GM12878 (cell line): ENCODE results near the gene DMKN. TPM values are rescaled to one million over a fixed set of nuclear protein-coding genes. Genes with fewer than 3 reads are reported as not detected.
"Not testable (repeated sequence)": the region's sequence is repeated elsewhere in the genome, so short reads cannot be mapped to it uniquely, and the experiment has no call there.

Source experiments
- ATAC-seq: fragments of 200-7000 bp; cut with Tn5 transposase; 3 replicates; pipeline ENCODE4 v1.9.1; 2020; ENCODE audit warnings: mild to moderate bottlenecking, moderate library complexity
- BruUV-seq: library from RNA; stranded (reverse); fragments of 400-500 nt; replicated peaks from 2 replicates; lab custom pipeline; 2021; lab: Mats Ljungman, UMichigan
- CTCF ChIA-PET: fragments of 300-600 bp; sonication (Branson Sonifier 250); formaldehyde crosslinking; extraction: SDS; loops from one replicate; lab custom pipeline; 2021; ENCODE audit warnings: inconsistent platforms; lab: Yijun Ruan, JAX
- POLR2A ChIA-PET: fragments of 350-600 bp; formaldehyde crosslinking; extraction: SDS; loops from one replicate; lab custom pipeline; 2021; ENCODE audit warnings: inconsistent platforms; lab: Charles Lee
- RAD21 ChIA-PET: fragments of 300-600 bp; sonication (Branson Sonifier 250); formaldehyde crosslinking; loops from one replicate; lab custom pipeline; 2023; ENCODE audit warnings: antibody characterized with exemption; ENCODE audit not compliant: unreplicated experiment; lab: Charles Lee
- SMC1A ChIA-PET: fragments of 300-600 bp; sonication (Branson Sonifier 250); formaldehyde crosslinking; loops from one replicate; lab custom pipeline; 2023; ENCODE audit not compliant: unreplicated experiment, uncharacterized antibody; lab: Charles Lee
- DNase-seq: peaks from one replicate; pipeline ENCODE4 v3.0.0-alpha.2; 2011; ENCODE audit warnings: low read depth, low spot score
- FAIRE-seq: peaks from 3 replicates; lab custom pipeline; 2011; peaks lifted over from hg19 to GRCh38; lab: Jason Lieb, UNC
- H2AFZ ChIP-seq: 2 replicates; pipeline ENCODE4 v1.6.0; 2011; ENCODE audit warnings: low read depth, low read length, control low read depth; ENCODE audit not compliant: control insufficient read depth
- H3K27ac ChIP-seq: 2 replicates; pipeline ENCODE4 v1.5.1; 2011; ENCODE audit warnings: control low read depth; ENCODE audit not compliant: control insufficient read depth, insufficient read depth
- H3K27me3 ChIP-seq, 2 experiments: replicated peaks in 1 of 2; 2 replicates each; pipeline versions ENCODE4 v1.6.0 to v1.6.1; 2011; ENCODE audit warnings: low read length in 1 of 2; ENCODE audit not compliant: control insufficient read depth in 2 of 2, insufficient read depth in 2 of 2
- H3K36me3 ChIP-seq, 2 experiments: 2 replicates each; pipeline ENCODE4 v1.5.1; 2011; ENCODE audit warnings: low read length in 1 of 2; ENCODE audit not compliant: control insufficient read depth in 2 of 2, insufficient read depth in 2 of 2
- H3K4me1 ChIP-seq: 2 replicates; pipeline ENCODE4 v1.6.1; 2011; ENCODE audit warnings: mild to moderate bottlenecking, low read length, moderate library complexity, mixed read lengths; ENCODE audit not compliant: control insufficient read depth, insufficient read depth
- H3K4me2 ChIP-seq: 2 replicates; pipeline ENCODE4 v1.6.0; 2011; ENCODE audit warnings: control low read depth; ENCODE audit not compliant: control insufficient read depth, insufficient read depth
- H3K4me3 ChIP-seq: fragments of 200-600 bp; sonication (generic); 2 replicates; pipeline ENCODE4 v1.5.1; 2016
- H3K79me2 ChIP-seq: 2 replicates; pipeline ENCODE4 v1.6.0; 2011; ENCODE audit warnings: low read length; ENCODE audit not compliant: control insufficient read depth, insufficient read depth
- H3K9ac ChIP-seq: 2 replicates; pipeline ENCODE4 v1.8.0; 2011; ENCODE audit warnings: low read length, control low read depth, mixed read lengths; ENCODE audit not compliant: control insufficient read depth, insufficient read depth
- H3K9me3 ChIP-seq: replicated peaks from 3 replicates; pipeline ENCODE4 v1.5.1; 2011; ENCODE audit warnings: mild to moderate bottlenecking, low read length; ENCODE audit not compliant: control insufficient read depth, insufficient read depth
- H4K20me1 ChIP-seq: 2 replicates; pipeline ENCODE4 v1.6.0; 2011; ENCODE audit not compliant: control insufficient read depth, insufficient read depth
- RAD51 ChIP-seq: fragments of 450-650 bp; IDR thresholded peaks from 2 replicates; pipeline ENCODE4 v1.6.1; 2016; ENCODE audit warnings: moderate library complexity, mild to moderate bottlenecking, inconsistent platforms
- ZNF24 ChIP-seq: fragments of 450-650 bp; IDR thresholded peaks from 2 replicates; pipeline ENCODE4 v1.6.1; 2017; ENCODE audit warnings: antibody characterized with exemption, mild to moderate bottlenecking
- WGBS: methylation state at CpG from one replicate; pipeline ENCODE4 v1.1.6; 2016; ENCODE audit warnings: low lambda C conversion rate; ENCODE audit not compliant: insufficient replicate concordance, insufficient coverage; ENCODE audit errors: missing lambda C conversion rate; 5-methylcytosine and 5-hydroxymethylcytosine counted together
- in situ Hi-C: fragments of 300-500 bp; cut with MboI; formaldehyde crosslinking; loops from 9 replicates; pipeline ENCODE4 v1.14.3; 2018; ENCODE audit warnings: mixed read lengths
- intact Hi-C: fragments of 100-400 bp; cut with micrococcal nuclease; formaldehyde crosslinking; loops from one replicate; pipeline ENCODE4 v1.14.2; 2022; ENCODE audit not compliant: unreplicated experiment
- polyA plus RNA-seq, 11 experiments: library from polyadenylated mRNA; depleted of rRNA in 4 of 11; unstranded in 6 of 11; stranded (reverse) in 5 of 11; fragments of >200 nt; fragmentation: Nextera tagmentation in 4 of 11; fragmentation: Illumina TruSeq in 1 of 11; extraction: Ambion mirVana in 4 of 11; extraction: Trizol in 1 of 11; gene quantifications; 1 replicate in 1 of 11; 2 replicates in 10 of 11; pipeline versions ENCODE4 v1.2.1 to v1.2.3, GENCODE V29; 2011 to 2016; ENCODE audit warnings: inconsistent platforms in 2 of 11, missing spikeins in 2 of 11, low read depth in 1 of 11
- total RNA-seq, 4 experiments: library from RNA; depleted of rRNA in 3 of 4; stranded (reverse); fragments of >200 nt in 3 of 4; fragmentation: Illumina TruSeq in 1 of 4; extraction: Trizol in 1 of 4; gene quantifications; 2 replicates each; pipeline versions ENCODE4 v1.2.1 to v1.2.3, GENCODE V29; 2013 to 2021
- TF ChIP-seq, protein P1 (sequence below): fragments of 450-650 bp; IDR thresholded peaks from 2 replicates; pipeline ENCODE4 v1.6.1; 2017; ENCODE audit warnings: mild to moderate bottlenecking, moderate library complexity

Gene DMKN
- total and polyA plus RNA-seq, 10 of the 15 experiments (the other 5 are each of a cell fraction or from before 2014, with no cell fraction given): 36.4 to 114 (median 58.6) TPM

DNA sequence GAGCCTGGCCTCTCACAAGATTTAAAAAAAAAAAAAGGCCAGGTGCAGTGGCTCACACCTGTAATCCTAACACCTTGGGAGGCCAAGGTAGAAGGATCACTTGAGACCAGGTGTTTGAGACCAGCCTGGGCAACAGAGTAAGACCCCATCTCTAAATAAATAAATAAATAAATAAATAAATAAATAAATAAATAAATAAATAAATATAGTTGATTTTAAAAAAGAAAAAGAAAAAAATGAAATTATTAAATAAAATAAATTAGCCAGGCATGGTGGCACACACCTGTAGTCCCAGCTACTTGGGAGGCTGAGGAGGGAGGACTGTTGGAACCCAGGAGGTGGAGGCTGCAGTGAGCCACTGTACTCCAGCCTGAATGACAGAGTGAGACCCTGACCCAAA is 51.7 kb downstream of the DMKN start:
- H3K9me3 ChIP-seq, H2AFZ ChIP-seq, FAIRE-seq, H3K9ac ChIP-seq, BruUV-seq, H3K27me3 ChIP-seq, H3K79me2 ChIP-seq, DNase-seq, ATAC-seq, H3K4me3 ChIP-seq, H4K20me1 ChIP-seq, in situ Hi-C loops, H3K36me3 ChIP-seq: not testable (repeated sequence)
- H3K27ac ChIP-seq: peak overlapping the region; percentile 73
- ChIA-PET RAD21 (interaction anchor here (0.7 to 8.3 kb wide), 17 partner anchors 7 to 142 kb away, joined by 3 to 110 read pairs (median 13); partner anchors contain the start of genes FFAR1, FFAR2 and FFAR3), SMC1A (interaction anchor here (0.6 to 17.4 kb wide), 21 partner anchors 11 to 221 kb away, joined by 3 to 237 read pairs (median 11); partner anchors contain the start of genes CD22, FFAR1, FFAR2 and FFAR3), POLR2A (interaction anchor here (0.7 to 4.4 kb wide), 9 partner anchors 10 to 166 kb away, joined by 3 to 37 read pairs (median 16); partner anchors contain the start of genes FFAR1 and FFAR2), CTCF (interaction anchor here (0.8 to 8.5 kb wide), 17 partner anchors 7 to 149 kb away, joined by 3 to 86 read pairs (median 6); partner anchors contain the start of genes FFAR1 and FFAR3)
- intact Hi-C loops: loop anchor here (1.0 kb wide), 1 partner anchor 10 kb away; no protein-coding TSS in a partner anchor
- H3K4me1 ChIP-seq: peaks cover 62% of the 10 kb centered on the region
- peak overlapping the region; percentile 39; the same call in 1 of the 2 replicates for H3K4me2 ChIP-seq

DNA sequence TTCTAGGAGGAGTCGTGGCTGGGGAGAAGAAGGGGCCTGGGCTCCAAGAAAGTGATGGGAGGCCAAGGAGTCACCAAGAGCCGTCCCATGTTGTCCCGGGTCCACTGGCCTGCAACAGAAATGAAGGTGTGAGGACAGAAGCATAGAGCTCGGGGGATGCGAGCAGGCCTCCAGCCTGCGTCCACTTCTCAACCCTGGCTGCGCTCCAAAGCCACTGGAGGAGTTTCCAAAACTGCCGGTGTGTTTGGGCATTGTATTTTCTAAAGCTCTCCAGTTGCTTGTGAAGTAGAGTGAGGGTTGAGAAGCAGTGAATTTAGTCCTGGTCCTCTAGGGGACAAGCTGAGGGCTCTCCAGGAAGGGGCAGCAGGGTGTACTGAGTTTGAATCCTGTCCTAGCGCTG is 52.4 kb downstream of the DMKN start:
- FAIRE-seq (no peak), ATAC-seq (no peak), DNase-seq (no peak)
- ChIA-PET POLR2A (interaction anchor here (0.6 to 4.4 kb wide), 8 partner anchors 9 to 165 kb away, joined by 3 to 37 read pairs (median 12); partner anchors contain the start of genes FFAR1 and FFAR2), RAD21 (interaction anchor here (0.7 to 8.3 kb wide), 9 partner anchors 11 to 257 kb away, joined by 3 to 110 read pairs (median 37); partner anchors contain the start of genes FFAR2 and FFAR3), SMC1A (interaction anchor here (0.6 to 17.4 kb wide), 16 partner anchors 8 to 220 kb away, joined by 3 to 237 read pairs (median 14); partner anchors contain the start of genes CD22, FFAR1, FFAR2 and FFAR3), CTCF (interaction anchor here (0.7 to 8.5 kb wide), 10 partner anchors 8 to 242 kb away, joined by 3 to 86 read pairs (median 14); no protein-coding TSS in a partner anchor)
- H3K4me3 ChIP-seq: no peak overlapping the region; the same call in 1 of the 2 replicates
- BruUV-seq: no TSS peak
- no peak overlapping the region for H3K9ac ChIP-seq
- peak overlapping the region; percentile 56 for H3K27ac ChIP-seq
- H4K20me1 ChIP-seq: no peaks in the 10 kb centered on the region
- 92% methylated on average over 9 of the region's 9 CpGs for WGBS
- H3K4me1 ChIP-seq: peaks cover 70% of the 10 kb centered on the region
- in situ Hi-C loops (no loop called here), intact Hi-C loops (no loop called here)
- H3K79me2 ChIP-seq: no peaks in the 10 kb centered on the region
- no peak for TF ChIP-seq RAD51
- TF ChIP-seq ZNF24: 0 out of 2 replicates have a peak, but pooled peaks have one; percentile 10
- TF ChIP-seq, protein P1, sequence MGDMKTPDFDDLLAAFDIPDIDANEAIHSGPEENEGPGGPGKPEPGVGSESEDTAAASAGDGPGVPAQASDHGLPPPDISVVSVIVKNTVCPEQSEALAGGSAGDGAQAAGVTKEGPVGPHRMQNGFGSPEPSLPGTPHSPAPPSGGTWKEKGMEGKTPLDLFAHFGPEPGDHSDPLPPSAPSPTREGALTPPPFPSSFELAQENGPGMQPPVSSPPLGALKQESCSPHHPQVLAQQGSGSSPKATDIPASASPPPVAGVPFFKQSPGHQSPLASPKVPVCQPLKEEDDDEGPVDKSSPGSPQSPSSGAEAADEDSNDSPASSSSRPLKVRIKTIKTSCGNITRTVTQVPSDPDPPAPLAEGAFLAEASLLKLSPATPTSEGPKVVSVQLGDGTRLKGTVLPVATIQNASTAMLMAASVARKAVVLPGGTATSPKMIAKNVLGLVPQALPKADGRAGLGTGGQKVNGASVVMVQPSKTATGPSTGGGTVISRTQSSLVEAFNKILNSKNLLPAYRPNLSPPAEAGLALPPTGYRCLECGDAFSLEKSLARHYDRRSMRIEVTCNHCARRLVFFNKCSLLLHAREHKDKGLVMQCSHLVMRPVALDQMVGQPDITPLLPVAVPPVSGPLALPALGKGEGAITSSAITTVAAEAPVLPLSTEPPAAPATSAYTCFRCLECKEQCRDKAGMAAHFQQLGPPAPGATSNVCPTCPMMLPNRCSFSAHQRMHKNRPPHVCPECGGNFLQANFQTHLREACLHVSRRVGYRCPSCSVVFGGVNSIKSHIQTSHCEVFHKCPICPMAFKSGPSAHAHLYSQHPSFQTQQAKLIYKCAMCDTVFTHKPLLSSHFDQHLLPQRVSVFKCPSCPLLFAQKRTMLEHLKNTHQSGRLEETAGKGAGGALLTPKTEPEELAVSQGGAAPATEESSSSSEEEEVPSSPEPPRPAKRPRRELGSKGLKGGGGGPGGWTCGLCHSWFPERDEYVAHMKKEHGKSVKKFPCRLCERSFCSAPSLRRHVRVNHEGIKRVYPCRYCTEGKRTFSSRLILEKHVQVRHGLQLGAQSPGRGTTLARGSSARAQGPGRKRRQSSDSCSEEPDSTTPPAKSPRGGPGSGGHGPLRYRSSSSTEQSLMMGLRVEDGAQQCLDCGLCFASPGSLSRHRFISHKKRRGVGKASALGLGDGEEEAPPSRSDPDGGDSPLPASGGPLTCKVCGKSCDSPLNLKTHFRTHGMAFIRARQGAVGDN: 0 out of 2 replicates have a peak, but pooled peaks have one; percentile 21
- H2AFZ ChIP-seq: no peak overlapping the region
- peak overlapping the region; percentile 50 for H3K4me2 ChIP-seq
- H3K9me3 ChIP-seq: no peaks in the 10 kb centered on the region
- no peaks in the 10 kb centered on the region for H3K36me3 ChIP-seq
- H3K27me3 ChIP-seq: no peaks in the 10 kb centered on the region
